Body of pancreas (tissue), 4 donors: ENCODE measurements around the gene APCDD1L. TPM values are rescaled to one million over a fixed set of nuclear protein-coding genes. Genes with fewer than 3 reads are reported as not detected.

Experiments
- ATAC-seq: fragments of 150-250 bp; one replicate; pipeline ENCODE4 v1.9.1; 2016
- DNase-seq, 4 donors: peaks; one replicate each; pipeline ENCODE4 v3.0.0-alpha.2; 2019
- H3K27ac ChIP-seq, 4 donors: fragments of 200-600 bp; sonication (generic); 1 replicate in 3 of 4; 2 replicates in 1 of 4; pipeline versions ENCODE4 v1.5.1 to v1.6.1; 2016 to 2019; ENCODE audit warnings: mild to moderate bottlenecking in 1 of 4, mixed read lengths in 1 of 4, moderate library complexity in 1 of 4
- H3K27me3 ChIP-seq, 2 donors: fragments of 200-600 bp; sonication (generic); one replicate each; pipeline ENCODE4 v1.6.0; 2016; ENCODE audit warnings: mild to moderate bottlenecking in 1 of 2
- H3K36me3 ChIP-seq, 2 donors: fragments of 200-600 bp; sonication (generic); replicated peaks in 1 of 2; 2 replicates each; pipeline ENCODE4 v1.5.1; 2016; ENCODE audit warnings: low read depth in 2 of 2; ENCODE audit not compliant: insufficient read depth in 1 of 2
- H3K4me1 ChIP-seq: fragments of 200-600 bp; sonication (generic); one replicate; pipeline ENCODE4 v1.6.0; 2016
- H3K4me3 ChIP-seq, 2 donors: fragments of 200-600 bp; sonication (generic); 1 replicate in 1 of 2; 2 replicates in 1 of 2; pipeline ENCODE4 v1.5.1; 2016 to 2019
- H3K9me3 ChIP-seq, 3 donors: fragments of 200-600 bp; sonication (generic); 1 replicate in 2 of 3; 2 replicates in 1 of 3; pipeline ENCODE4 v1.5.1; 2016
- POLR2A ChIP-seq, 3 donors: fragments of 450-650 bp; IDR thresholded peaks; one replicate each; pipeline ENCODE4 v1.6.1; 2016; ENCODE audit warnings: antibody characterized with exemption in 3 of 3, mild to moderate bottlenecking in 2 of 3
- WGBS, 2 donors: methylation state at CpG; one replicate each; pipeline ENCODE4 v1.1.5; 2017; 5-methylcytosine and 5-hydroxymethylcytosine counted together
- intact Hi-C: fragments of 100-400 bp; cut with DNase I; formaldehyde crosslinking; loops from one replicate; pipeline ENCODE4 v1.15.1; 2023
- total RNA-seq, 2 donors: library from RNA; depleted of rRNA; stranded (reverse); fragments of >200 nt; gene quantifications; one replicate each; pipeline ENCODE4 v1.1.0, GENCODE V29; 2016
- TF ChIP-seq, protein P1 (sequence below), 7 experiments: fragments of 450-650 bp in 4 of 7; fragments of 200-600 bp in 3 of 7; sonication (generic) in 3 of 7; IDR thresholded peaks; one replicate each; pipeline ENCODE4 v1.5.1; 2016 to 2019; ENCODE audit warnings: antibody characterized with exemption in 7 of 7

The APCDD1L gene
- total RNA-seq, 2 donors from 2014 or later: 1.3 TPM; not detected in 1

DNA sequence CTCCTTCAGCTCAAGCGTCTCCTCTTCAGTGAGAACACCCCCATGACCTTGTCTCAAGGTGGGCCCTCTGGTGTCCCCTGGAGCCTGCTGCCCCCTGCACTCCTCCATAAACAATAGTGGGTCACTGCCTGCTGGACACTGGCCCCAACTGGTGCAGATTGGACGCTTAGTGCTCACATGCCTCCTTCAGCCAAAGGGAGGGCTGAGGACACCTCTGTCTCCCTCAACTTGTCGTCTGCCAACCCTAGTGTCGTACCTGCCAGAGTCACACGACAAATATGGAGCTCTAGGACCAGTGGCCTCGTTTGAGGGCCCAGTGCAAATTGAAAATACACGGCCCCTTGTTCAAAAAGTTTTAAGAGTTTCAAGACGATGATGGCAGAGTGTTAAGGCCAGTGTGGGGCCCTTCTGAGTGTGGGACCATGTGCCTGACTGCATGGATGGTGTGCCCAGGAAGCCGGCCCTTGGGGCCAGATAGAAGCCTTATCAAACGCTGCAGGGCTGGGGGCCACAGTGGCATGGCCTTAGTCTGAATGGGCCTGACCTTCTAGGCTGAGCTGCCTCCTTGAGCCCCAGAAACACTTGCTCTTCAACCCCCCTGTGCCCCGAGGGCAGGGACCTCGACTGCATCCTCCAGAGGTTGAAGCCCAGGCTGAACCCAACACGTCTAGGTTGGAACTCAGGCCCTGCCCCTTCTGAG lies 20.1 kb downstream of the APCDD1L start:
- Histone ChIP-seq H3K36me3 (no peaks in the 10 kb centered on the region), H3K4me3 (no peak overlapping the region), H3K27ac (no peak overlapping the region), H3K4me1 (no peaks in the 10 kb centered on the region), H3K27me3 (no peaks in the 10 kb centered on the region), H3K9me3 (no peaks in the 10 kb centered on the region)
- ATAC-seq (no peak), DNase-seq (no peak)
- intact Hi-C loops: no loop called here
- TF ChIP-seq, protein P1, sequence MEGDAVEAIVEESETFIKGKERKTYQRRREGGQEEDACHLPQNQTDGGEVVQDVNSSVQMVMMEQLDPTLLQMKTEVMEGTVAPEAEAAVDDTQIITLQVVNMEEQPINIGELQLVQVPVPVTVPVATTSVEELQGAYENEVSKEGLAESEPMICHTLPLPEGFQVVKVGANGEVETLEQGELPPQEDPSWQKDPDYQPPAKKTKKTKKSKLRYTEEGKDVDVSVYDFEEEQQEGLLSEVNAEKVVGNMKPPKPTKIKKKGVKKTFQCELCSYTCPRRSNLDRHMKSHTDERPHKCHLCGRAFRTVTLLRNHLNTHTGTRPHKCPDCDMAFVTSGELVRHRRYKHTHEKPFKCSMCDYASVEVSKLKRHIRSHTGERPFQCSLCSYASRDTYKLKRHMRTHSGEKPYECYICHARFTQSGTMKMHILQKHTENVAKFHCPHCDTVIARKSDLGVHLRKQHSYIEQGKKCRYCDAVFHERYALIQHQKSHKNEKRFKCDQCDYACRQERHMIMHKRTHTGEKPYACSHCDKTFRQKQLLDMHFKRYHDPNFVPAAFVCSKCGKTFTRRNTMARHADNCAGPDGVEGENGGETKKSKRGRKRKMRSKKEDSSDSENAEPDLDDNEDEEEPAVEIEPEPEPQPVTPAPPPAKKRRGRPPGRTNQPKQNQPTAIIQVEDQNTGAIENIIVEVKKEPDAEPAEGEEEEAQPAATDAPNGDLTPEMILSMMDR (IDR thresholded peaks at IDR 0.05): no peak
- TF ChIP-seq POLR2A (IDR thresholded peaks at IDR 0.05): no peak
- WGBS, 2 donors: 76 to 83% methylated on average over 10 to 13 of the region's 13 CpGs

- Histone ChIP-seq H3K9me3 (no peaks in the 10 kb centered on the region), H3K4me1 (no peaks in the 10 kb centered on the region), H3K27ac (no peak overlapping the region), H3K36me3 (no peaks in the 10 kb centered on the region), H3K27me3 (no peaks in the 10 kb centered on the region), H3K4me3 (no peak overlapping the region)
- intact Hi-C loops: no loop called here
- DNase-seq: no peak
- WGBS, 2 donors: 62 to 68% methylated on average over 4 of the region's 4 CpGs
- TF ChIP-seq, protein P1 (IDR thresholded peaks at IDR 0.05): no peak
- no peak for TF ChIP-seq POLR2A (IDR thresholded peaks at IDR 0.05)
- ATAC-seq: no peak
Measured at GRCh38 chr20:58492795-58493524, 22.2 kb downstream of the APCDD1L start.

DNA sequence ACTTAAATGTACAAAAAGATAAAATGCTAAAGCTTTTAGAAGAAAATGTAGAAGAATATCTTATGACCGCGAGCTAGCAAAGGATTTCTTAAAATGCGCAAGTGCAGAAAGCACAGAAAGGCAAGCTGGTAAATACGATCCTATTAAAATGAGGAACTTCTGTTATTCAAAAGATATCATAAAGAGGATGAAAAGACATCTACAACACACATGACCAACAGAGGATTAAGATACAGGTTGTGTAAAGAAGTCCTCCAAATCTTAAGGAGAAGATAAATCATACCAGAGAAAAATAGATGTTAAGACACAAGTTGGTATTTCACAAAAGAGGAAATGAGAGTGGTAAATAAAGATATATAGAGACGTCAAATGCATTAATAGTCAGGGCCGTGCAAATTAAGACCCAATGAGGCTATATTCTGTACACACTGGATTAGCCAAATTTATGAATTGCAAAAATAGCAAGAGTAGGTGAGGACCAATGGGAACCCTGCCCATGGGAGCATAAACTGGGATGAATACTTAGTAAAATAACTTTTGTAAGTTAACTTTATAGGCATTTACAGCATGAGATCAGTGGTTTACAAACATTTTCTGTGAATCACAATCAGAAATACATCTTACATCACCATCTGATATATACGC lies 23.0 kb downstream of the APCDD1L start:
- TF ChIP-seq, protein P1 (IDR thresholded peaks at IDR 0.05): no peak
- TF ChIP-seq POLR2A (IDR thresholded peaks at IDR 0.05): no peak
- no peaks in the 10 kb centered on the region for H3K36me3 ChIP-seq
- H3K27me3 ChIP-seq: no peaks in the 10 kb centered on the region
- H3K27ac ChIP-seq: no peak overlapping the region
- ATAC-seq (no peak), DNase-seq (no peak)
- no peak overlapping the region for H3K4me3 ChIP-seq
- 73 to 75% methylated on average over 7 of the region's 7 CpGs for WGBS, 2 donors
- intact Hi-C loops: no loop called here
- H3K9me3 ChIP-seq: no peaks in the 10 kb centered on the region
- no peaks in the 10 kb centered on the region for H3K4me1 ChIP-seq

GRCh38 chr20:58486207-58486606 lies 29.0 kb downstream of the APCDD1L start:
- H3K27me3 ChIP-seq: no peaks in the 10 kb centered on the region
- 17 to 30% methylated on average over 1 of the region's 1 CpG for WGBS, 2 donors
- H3K27ac ChIP-seq: no peak overlapping the region
- no peak for TF ChIP-seq POLR2A (IDR thresholded peaks at IDR 0.05)
- TF ChIP-seq, protein P1 (IDR thresholded peaks at IDR 0.05): no peak
- H3K9me3 ChIP-seq: peaks cover 0 to 6% (median 0%) of the 10 kb centered on the region in 3 donors
- no peaks in the 10 kb centered on the region for H3K36me3 ChIP-seq
- no peaks in the 10 kb centered on the region for H3K4me1 ChIP-seq
- DNase-seq: no peak
- no peak for ATAC-seq
- no peak overlapping the region for H3K4me3 ChIP-seq
- intact Hi-C loops: no loop called here
